Measurements from ENCODE around the gene DOCK8. TPM values are rescaled to one million over a fixed set of nuclear protein-coding genes. Genes with fewer than 3 reads are reported as not detected.

DOCK8 gene
- total RNA-seq, 1 donor from 2014 or later = 8.3 TPM

DNA sequence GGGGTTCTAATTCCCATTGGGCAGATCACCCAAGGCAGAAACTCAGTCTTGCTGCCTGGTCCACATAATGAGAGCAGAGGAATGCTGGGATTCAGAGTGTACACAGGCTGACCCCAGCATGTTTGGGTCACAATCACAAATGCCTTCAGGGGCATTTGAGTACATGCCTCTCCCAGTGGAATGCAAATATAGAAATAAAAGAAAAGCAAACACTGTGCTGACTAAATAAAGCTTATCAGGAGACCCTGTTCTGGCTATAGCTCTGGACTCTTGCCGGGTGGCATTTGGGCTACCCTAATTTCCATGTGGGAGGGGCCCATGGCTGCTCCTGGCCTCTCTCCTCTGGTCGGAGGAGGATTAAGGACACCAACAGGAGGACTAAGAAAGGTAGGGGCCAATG is 121.4 kb downstream of the DOCK8 start:
- no peak overlapping the region for H3K4me3 Mint-ChIP-seq (ENCODE audit: unreplicated experiment)
- no peaks in the 10 kb centered on the region for H3K36me3 Mint-ChIP-seq (ENCODE audit: low read depth, unreplicated experiment)

DNA sequence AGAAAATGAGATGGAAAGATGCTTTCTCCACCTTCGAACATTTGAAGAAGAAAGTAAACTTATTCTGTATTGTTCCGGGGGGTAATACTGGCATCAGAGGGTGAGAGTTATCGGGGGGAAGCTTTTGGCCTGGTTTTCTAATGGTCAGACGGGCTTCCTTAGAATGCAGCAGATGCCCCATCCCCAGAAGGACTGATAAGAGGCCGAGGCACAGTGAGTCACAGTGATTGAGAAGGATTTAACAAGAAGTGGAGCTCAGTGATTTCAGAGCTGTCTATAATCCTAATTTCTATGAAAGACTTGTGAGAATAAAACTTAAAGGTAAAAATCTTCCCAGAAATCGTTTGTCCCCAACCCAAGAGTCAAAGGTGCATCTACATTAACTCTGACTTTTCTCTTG is 123.9 kb downstream of the DOCK8 start:
- DNase-seq (ENCODE audit: low spot score) = no peak
- H3K27ac Mint-ChIP-seq (ENCODE audit: unreplicated experiment) = no peak overlapping the region
- TF ChIP-seq, protein P1, sequence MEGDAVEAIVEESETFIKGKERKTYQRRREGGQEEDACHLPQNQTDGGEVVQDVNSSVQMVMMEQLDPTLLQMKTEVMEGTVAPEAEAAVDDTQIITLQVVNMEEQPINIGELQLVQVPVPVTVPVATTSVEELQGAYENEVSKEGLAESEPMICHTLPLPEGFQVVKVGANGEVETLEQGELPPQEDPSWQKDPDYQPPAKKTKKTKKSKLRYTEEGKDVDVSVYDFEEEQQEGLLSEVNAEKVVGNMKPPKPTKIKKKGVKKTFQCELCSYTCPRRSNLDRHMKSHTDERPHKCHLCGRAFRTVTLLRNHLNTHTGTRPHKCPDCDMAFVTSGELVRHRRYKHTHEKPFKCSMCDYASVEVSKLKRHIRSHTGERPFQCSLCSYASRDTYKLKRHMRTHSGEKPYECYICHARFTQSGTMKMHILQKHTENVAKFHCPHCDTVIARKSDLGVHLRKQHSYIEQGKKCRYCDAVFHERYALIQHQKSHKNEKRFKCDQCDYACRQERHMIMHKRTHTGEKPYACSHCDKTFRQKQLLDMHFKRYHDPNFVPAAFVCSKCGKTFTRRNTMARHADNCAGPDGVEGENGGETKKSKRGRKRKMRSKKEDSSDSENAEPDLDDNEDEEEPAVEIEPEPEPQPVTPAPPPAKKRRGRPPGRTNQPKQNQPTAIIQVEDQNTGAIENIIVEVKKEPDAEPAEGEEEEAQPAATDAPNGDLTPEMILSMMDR (IDR thresholded peaks at IDR 0.05; ENCODE audit: unreplicated experiment) = no peak
- no peaks in the 10 kb centered on the region for H3K9me3 Mint-ChIP-seq (ENCODE audit: unreplicated experiment)
- no peaks in the 10 kb centered on the region for H3K4me1 Mint-ChIP-seq (ENCODE audit: unreplicated experiment)
- no peaks in the 10 kb centered on the region for H3K27me3 Mint-ChIP-seq (ENCODE audit: unreplicated experiment)
- no peak overlapping the region for H3K4me3 Mint-ChIP-seq (ENCODE audit: unreplicated experiment)
- H3K36me3 Mint-ChIP-seq (ENCODE audit: low read depth, unreplicated experiment) = no peaks in the 10 kb centered on the region

More for the DNA sequence above, 121.4 kb downstream of the DOCK8 start:
- Mint-ChIP-seq H3K27ac (ENCODE audit: unreplicated experiment) (no peak overlapping the region), H3K27me3 (ENCODE audit: unreplicated experiment) (no peaks in the 10 kb centered on the region), H3K4me1 (ENCODE audit: unreplicated experiment) (no peaks in the 10 kb centered on the region), H3K9me3 (ENCODE audit: unreplicated experiment) (no peaks in the 10 kb centered on the region)
- DNase-seq (ENCODE audit: low spot score) = no peak
- TF ChIP-seq, protein P1 (IDR thresholded peaks at IDR 0.05; ENCODE audit: unreplicated experiment) = no peak

DNA sequence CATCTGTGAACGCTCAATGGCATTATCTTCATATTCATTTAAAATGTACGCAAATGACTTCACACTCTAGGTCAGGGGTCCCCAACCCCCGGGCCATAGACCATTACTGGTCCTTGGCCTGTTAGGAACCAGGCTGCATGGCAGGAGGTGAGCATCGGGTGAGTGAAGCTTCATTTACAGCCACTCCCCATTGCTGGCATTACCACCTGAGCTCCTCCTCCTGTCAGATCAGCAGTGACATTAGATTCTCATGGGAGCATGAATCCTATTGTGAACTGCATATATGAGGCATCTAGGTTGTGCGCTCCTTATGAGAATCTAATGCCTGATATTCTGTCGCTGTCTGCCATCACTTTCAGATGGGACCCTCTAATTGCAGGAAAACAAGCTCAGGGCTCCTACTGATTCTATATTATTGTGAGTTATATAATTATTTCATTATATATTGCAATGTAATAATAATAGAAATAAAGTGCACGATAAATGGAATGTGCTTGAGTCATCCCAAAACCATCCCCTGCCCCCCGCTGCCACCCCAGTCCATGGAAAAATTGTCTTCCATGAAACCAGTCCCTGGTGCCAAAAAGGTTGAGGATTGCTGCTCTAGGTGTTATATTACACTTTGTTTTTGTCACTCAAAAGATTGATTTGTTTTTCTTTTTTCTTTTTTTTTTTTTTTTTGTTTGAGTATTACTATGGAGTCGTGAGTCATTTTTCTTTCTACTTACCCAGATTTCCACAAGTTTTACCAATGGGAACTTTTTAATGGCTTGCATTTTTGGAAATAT is 127.2 kb downstream of the DOCK8 start:
- no peaks in the 10 kb centered on the region for H3K4me1 Mint-ChIP-seq (ENCODE audit: unreplicated experiment)
- no peaks in the 10 kb centered on the region for H3K9me3 Mint-ChIP-seq (ENCODE audit: unreplicated experiment)
- H3K27me3 Mint-ChIP-seq (ENCODE audit: unreplicated experiment) = no peaks in the 10 kb centered on the region
- no peak overlapping the region for H3K4me3 Mint-ChIP-seq (ENCODE audit: unreplicated experiment)
- H3K36me3 Mint-ChIP-seq (ENCODE audit: low read depth, unreplicated experiment) = no peaks in the 10 kb centered on the region
- no peak overlapping the region for H3K27ac Mint-ChIP-seq (ENCODE audit: unreplicated experiment)
- TF ChIP-seq, protein P1 (IDR thresholded peaks at IDR 0.05; ENCODE audit: unreplicated experiment) = no peak
- DNase-seq (ENCODE audit: low spot score) = no peak

DNA sequence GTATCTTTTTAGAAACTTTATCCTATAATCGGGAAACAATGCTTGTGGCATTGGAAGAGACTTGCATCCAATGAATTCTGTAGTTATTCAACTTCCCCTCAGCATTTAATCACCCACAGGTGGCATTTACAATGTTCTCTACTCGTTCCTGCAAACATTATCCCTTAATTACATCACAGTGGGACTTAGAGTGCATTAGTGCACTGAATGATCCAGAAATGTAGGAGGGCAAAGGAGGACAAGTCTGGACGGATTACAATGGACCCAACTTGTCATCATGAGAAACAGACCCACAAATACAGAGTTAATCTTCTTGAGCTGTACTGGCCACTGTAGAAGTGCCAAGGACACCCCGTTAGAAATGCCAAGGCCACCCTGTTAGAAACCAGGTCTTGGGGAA is 129.1 kb downstream of the DOCK8 start:
- Mint-ChIP-seq H3K27ac (ENCODE audit: unreplicated experiment) (no peak overlapping the region), H3K4me3 (ENCODE audit: unreplicated experiment) (no peak overlapping the region), H3K36me3 (ENCODE audit: low read depth, unreplicated experiment) (no peaks in the 10 kb centered on the region), H3K27me3 (ENCODE audit: unreplicated experiment) (no peaks in the 10 kb centered on the region), H3K4me1 (ENCODE audit: unreplicated experiment) (no peaks in the 10 kb centered on the region), H3K9me3 (ENCODE audit: unreplicated experiment) (no peaks in the 10 kb centered on the region)
- TF ChIP-seq, protein P1 (IDR thresholded peaks at IDR 0.05; ENCODE audit: unreplicated experiment) = no peak
- DNase-seq (ENCODE audit: low spot score) = no peak

DNA sequence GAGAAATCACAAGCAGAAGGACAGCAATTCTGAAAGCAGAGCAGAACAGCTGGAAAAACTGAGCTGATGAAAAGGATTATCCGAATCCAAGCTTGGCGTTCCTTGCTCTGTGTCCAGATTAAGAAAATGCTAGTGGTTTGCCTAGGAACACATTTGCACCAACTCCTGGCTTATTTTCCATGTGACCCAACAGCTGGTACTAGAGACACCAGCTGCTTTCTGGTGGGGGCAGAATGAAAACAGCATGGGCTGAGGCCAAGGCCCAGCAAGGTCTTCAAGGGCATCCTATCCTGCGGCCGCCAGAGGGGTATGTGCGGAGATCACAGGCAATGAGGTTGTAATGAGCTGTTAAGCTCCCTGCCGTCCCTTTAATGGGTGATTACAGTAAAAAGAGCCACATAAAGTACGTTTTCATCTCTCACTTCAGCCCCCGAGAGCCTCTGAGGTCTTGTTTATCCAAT is 131.5 kb downstream of the DOCK8 start:
- TF ChIP-seq, protein P1 (IDR thresholded peaks at IDR 0.05; ENCODE audit: unreplicated experiment) = no peak
- Mint-ChIP-seq H3K27me3 (ENCODE audit: unreplicated experiment) (no peaks in the 10 kb centered on the region), H3K4me1 (ENCODE audit: unreplicated experiment) (no peaks in the 10 kb centered on the region), H3K36me3 (ENCODE audit: low read depth, unreplicated experiment) (no peaks in the 10 kb centered on the region), H3K9me3 (ENCODE audit: unreplicated experiment) (no peaks in the 10 kb centered on the region), H3K27ac (ENCODE audit: unreplicated experiment) (no peak overlapping the region), H3K4me3 (ENCODE audit: unreplicated experiment) (no peak overlapping the region)
- DNase-seq (ENCODE audit: low spot score) = no peak

Data from endothelial cell (in vitro differentiated cells).